ENCODE measurements around the gene SPIRE1.

SPIRE1 gene

DNA sequence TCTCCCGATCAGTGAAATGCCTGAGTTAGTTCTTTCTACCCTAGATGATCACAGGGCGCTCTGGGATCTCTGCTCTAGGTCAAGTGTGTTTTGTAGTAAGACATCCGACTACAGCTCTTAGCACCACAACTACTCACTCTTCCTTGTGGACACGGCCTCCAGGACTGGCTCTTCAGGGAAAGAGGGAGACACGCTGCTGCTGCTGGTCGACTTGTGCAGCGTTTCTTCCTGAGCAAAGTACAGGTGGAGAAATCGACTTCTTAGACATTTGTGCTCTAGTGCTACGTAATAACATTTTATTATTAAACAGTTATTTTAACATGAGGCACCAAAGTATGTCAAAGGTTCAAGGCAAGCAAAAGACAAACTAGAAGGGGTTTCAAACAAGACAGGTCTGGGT lies 193.2 kb downstream of the SPIRE1 start:
- H3K36me3 ChIP-seq (ENCODE audit: control insufficient read depth, insufficient read depth, low read length) = 0 out of 2 replicates have a peak, but pooled peaks cover 4% of the 10 kb centered on the region
- H3K4me1 ChIP-seq (ENCODE audit: control insufficient read depth, insufficient read depth, low read length) = no peaks in the 10 kb centered on the region
- H3K9ac ChIP-seq (ENCODE audit: low read length) = no peak overlapping the region
- H3K27ac ChIP-seq (ENCODE audit: low read depth, low read length) = no peak overlapping the region
- H3K9me3 ChIP-seq (ENCODE audit: control insufficient read depth, insufficient read depth, low read depth, low read length) = no peaks in the 10 kb centered on the region
- H3K4me3 ChIP-seq (ENCODE audit: low read depth, low read length) = no peak overlapping the region
- no peaks in the 10 kb centered on the region for H3K27me3 ChIP-seq (ENCODE audit: control insufficient read depth, insufficient read depth, low read length)

DNA sequence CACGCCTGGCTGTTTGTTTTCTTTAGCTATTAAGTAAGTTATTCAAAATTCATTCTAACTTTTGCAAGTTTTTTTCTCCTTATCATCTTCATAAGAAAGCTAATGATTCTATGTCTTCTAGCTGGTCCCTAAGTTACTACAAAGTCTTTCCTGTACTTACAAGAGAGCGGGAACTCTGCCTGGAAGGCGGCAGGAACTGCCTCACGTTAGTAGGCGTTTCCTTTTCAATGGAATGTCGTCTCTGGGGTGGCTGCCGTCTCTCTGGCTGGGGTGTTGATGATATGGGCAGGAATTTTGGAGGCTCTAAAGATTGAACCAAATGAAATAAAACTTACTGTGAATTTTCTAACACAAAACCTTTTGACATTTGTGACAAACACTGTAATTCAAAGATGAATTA lies 194.7 kb downstream of the SPIRE1 start:
- H3K9me3 ChIP-seq (ENCODE audit: control insufficient read depth, insufficient read depth, low read depth, low read length) = no peaks in the 10 kb centered on the region
- no peak overlapping the region for H3K4me3 ChIP-seq (ENCODE audit: low read depth, low read length)
- H3K27ac ChIP-seq (ENCODE audit: low read depth, low read length) = no peak overlapping the region
- no peaks in the 10 kb centered on the region for H3K4me1 ChIP-seq (ENCODE audit: control insufficient read depth, insufficient read depth, low read length)
- H3K27me3 ChIP-seq (ENCODE audit: control insufficient read depth, insufficient read depth, low read length) = no peaks in the 10 kb centered on the region
- H3K36me3 ChIP-seq (ENCODE audit: control insufficient read depth, insufficient read depth, low read length) = peaks cover 6% of the 10 kb centered on the region; the same call in 1 of the 2 replicates
- no peak overlapping the region for H3K9ac ChIP-seq (ENCODE audit: low read length)

DNA sequence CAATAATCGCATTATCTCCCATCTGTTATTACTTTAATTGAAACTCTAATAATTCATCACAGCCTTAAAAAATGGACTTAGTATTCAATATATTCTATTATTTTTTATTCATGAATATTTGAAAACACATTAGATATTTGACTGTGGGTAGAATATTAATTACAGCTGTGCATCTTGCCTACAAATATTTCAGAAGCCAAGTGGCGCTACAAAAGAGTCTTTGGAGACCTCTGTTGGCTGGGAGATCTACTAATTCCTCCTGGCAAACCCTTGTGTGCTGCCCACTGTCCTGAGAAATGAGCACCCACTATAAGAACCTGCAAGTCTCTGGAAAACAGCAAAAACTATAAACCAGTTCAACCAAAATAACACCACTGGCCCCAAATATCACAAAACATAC lies 195.7 kb downstream of the SPIRE1 start:
- no peak overlapping the region for H3K9ac ChIP-seq (ENCODE audit: low read length)
- no peaks in the 10 kb centered on the region for H3K27me3 ChIP-seq (ENCODE audit: control insufficient read depth, insufficient read depth, low read length)
- H3K27ac ChIP-seq (ENCODE audit: low read depth, low read length) = no peak overlapping the region
- no peak overlapping the region for H3K4me3 ChIP-seq (ENCODE audit: low read depth, low read length)
- H3K36me3 ChIP-seq (ENCODE audit: control insufficient read depth, insufficient read depth, low read length) = peaks cover 6% of the 10 kb centered on the region; the same call in 1 of the 2 replicates
- H3K4me1 ChIP-seq (ENCODE audit: control insufficient read depth, insufficient read depth, low read length) = no peaks in the 10 kb centered on the region
- H3K9me3 ChIP-seq (ENCODE audit: control insufficient read depth, insufficient read depth, low read depth, low read length) = no peaks in the 10 kb centered on the region

DNA sequence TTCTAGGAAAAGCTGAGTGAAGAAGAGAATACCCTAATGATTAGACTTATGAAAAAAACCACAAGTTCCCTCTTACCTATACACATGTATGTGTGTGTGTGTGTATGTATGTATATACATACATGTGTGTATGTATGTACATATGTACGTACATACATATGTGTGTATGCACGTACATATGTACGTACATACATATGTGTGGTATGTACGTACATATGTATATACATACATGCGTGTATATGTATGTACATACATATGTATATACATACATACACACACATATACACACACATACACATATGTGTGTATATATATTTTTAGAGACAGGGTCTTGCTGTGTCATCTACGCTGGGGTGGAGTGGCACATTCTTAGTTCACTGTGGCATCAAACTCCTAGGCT lies 196.6 kb downstream of the SPIRE1 start:
- H3K9ac ChIP-seq (ENCODE audit: low read length) = no peak overlapping the region

DNA sequence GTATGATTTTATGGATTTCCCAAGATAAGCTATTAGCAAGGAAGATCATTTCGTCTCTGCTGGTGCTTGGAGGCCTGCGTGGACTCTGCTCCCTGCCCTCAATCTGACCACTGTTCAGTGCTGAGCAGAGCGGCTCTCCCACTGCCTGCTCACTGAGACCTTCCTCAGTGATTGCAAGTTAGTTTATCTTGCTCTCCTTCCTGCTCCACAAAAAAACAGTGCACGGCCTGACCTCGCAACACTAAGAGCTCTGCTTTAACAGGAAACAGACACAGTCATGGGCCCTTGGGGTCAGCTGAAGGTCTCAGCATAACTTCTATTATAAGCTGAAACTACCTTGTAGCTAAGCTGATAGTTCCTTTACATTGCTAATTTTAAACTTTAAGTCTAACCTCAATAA lies 197.0 kb downstream of the SPIRE1 start:
- no peaks in the 10 kb centered on the region for H3K27me3 ChIP-seq (ENCODE audit: control insufficient read depth, insufficient read depth, low read length)

More for the DNA sequence above, 196.6 kb downstream of the SPIRE1 start:
- H3K27ac ChIP-seq (ENCODE audit: low read depth, low read length) = no peak overlapping the region
- no peaks in the 10 kb centered on the region for H3K9me3 ChIP-seq (ENCODE audit: control insufficient read depth, insufficient read depth, low read depth, low read length)
- H3K36me3 ChIP-seq (ENCODE audit: control insufficient read depth, insufficient read depth, low read length) = peaks cover 6% of the 10 kb centered on the region; the same call in 1 of the 2 replicates
- no peaks in the 10 kb centered on the region for H3K4me1 ChIP-seq (ENCODE audit: control insufficient read depth, insufficient read depth, low read length)
- no peaks in the 10 kb centered on the region for H3K27me3 ChIP-seq (ENCODE audit: control insufficient read depth, insufficient read depth, low read length)
- no peak overlapping the region for H3K4me3 ChIP-seq (ENCODE audit: low read depth, low read length)

DNA sequence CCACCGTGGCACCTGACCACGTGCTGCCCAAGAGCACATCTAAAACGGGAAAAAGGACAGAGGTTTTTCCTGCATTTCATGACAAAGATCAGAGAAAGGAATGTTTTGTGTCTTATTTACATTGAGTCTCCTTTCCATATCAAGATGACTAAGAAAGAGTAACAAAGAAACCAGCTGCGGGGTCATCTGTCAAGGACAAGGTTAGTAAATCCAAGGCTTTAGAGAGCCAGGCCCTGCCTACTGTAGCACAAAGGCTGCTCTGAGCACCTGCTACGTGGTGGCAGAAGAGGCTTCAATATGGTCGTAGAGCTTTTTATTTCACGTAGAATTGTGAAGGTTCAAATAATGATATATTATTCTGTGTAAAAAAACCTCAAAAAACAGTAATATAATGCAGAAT lies 199.1 kb downstream of the SPIRE1 start:
- Histone ChIP-seq H3K4me1 (ENCODE audit: control insufficient read depth, insufficient read depth, low read length) (no peaks in the 10 kb centered on the region), H3K4me3 (ENCODE audit: low read depth, low read length) (no peak overlapping the region), H3K27me3 (ENCODE audit: control insufficient read depth, insufficient read depth, low read length) (no peaks in the 10 kb centered on the region), H3K9me3 (ENCODE audit: control insufficient read depth, insufficient read depth, low read depth, low read length) (no peaks in the 10 kb centered on the region), H3K27ac (ENCODE audit: low read depth, low read length) (no peak overlapping the region), H3K9ac (ENCODE audit: low read length) (no peak overlapping the region), H3K36me3 (ENCODE audit: control insufficient read depth, insufficient read depth, low read length) (peaks cover 6% of the 10 kb centered on the region; the same call in 1 of the 2 replicates)

More for the DNA sequence above, 197.0 kb downstream of the SPIRE1 start:
- no peaks in the 10 kb centered on the region for H3K9me3 ChIP-seq (ENCODE audit: control insufficient read depth, insufficient read depth, low read depth, low read length)
- H3K4me3 ChIP-seq (ENCODE audit: low read depth, low read length) = no peak overlapping the region
- no peaks in the 10 kb centered on the region for H3K4me1 ChIP-seq (ENCODE audit: control insufficient read depth, insufficient read depth, low read length)
- no peak overlapping the region for H3K27ac ChIP-seq (ENCODE audit: low read depth, low read length)
- peaks cover 6% of the 10 kb centered on the region; the same call in 1 of the 2 replicates for H3K36me3 ChIP-seq (ENCODE audit: control insufficient read depth, insufficient read depth, low read length)
- H3K9ac ChIP-seq (ENCODE audit: low read length) = no peak overlapping the region

DNA sequence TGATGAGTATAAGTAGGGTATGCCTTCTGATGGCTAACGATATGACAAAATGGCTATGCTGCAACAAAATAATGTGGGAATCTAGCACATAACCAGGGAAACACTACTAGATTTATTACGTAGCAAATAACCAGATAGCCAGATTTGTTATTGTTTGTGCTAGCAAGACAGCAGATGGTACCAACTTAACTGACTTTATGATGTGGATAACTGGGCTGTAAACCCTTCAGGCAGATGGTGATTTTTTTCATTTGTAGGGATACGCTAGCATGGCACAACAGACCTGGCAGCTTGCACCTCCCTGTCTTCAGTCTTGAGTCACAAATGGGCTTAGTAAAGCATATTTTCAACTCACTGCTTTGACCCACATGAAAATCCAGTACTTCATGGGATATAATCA lies 201.5 kb downstream of the SPIRE1 start:
- no peak overlapping the region for H3K9ac ChIP-seq (ENCODE audit: low read length)
- no peaks in the 10 kb centered on the region for H3K27me3 ChIP-seq (ENCODE audit: control insufficient read depth, insufficient read depth, low read length)
- H3K4me3 ChIP-seq (ENCODE audit: low read depth, low read length) = no peak overlapping the region
- H3K27ac ChIP-seq (ENCODE audit: low read depth, low read length) = no peak overlapping the region
- peaks cover 6% of the 10 kb centered on the region; the same call in 1 of the 2 replicates for H3K36me3 ChIP-seq (ENCODE audit: control insufficient read depth, insufficient read depth, low read length)
- H3K9me3 ChIP-seq (ENCODE audit: control insufficient read depth, insufficient read depth, low read depth, low read length) = no peaks in the 10 kb centered on the region
- no peaks in the 10 kb centered on the region for H3K4me1 ChIP-seq (ENCODE audit: control insufficient read depth, insufficient read depth, low read length)

DNA sequence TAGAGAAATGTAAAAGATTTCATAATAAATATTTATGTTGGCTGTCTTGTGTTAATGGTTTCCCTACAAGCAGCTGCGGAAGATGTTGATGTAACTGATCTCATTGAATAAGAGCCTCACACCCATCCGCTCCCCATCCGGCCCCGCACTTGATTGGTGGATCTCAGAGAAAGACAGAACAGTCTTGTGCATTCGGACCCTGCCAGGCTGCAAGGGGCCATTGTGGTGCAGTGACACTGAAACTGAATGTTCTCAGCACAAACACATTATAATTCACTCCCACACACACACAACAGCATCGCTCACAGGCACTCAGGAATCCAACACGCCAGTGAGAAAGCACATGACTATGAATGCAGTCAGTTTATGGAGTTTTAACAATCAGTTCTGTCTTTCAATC lies 202.4 kb downstream of the SPIRE1 start:
- no peak overlapping the region for H3K4me3 ChIP-seq (ENCODE audit: low read depth, low read length)
- H3K36me3 ChIP-seq (ENCODE audit: control insufficient read depth, insufficient read depth, low read length) = peaks cover 3% of the 10 kb centered on the region; the same call in 1 of the 2 replicates
- H3K9ac ChIP-seq (ENCODE audit: low read length) = no peak overlapping the region
- no peak overlapping the region for H3K27ac ChIP-seq (ENCODE audit: low read depth, low read length)
- H3K27me3 ChIP-seq (ENCODE audit: control insufficient read depth, insufficient read depth, low read length) = no peaks in the 10 kb centered on the region
- no peaks in the 10 kb centered on the region for H3K9me3 ChIP-seq (ENCODE audit: control insufficient read depth, insufficient read depth, low read depth, low read length)
- no peaks in the 10 kb centered on the region for H3K4me1 ChIP-seq (ENCODE audit: control insufficient read depth, insufficient read depth, low read length)

DNA sequence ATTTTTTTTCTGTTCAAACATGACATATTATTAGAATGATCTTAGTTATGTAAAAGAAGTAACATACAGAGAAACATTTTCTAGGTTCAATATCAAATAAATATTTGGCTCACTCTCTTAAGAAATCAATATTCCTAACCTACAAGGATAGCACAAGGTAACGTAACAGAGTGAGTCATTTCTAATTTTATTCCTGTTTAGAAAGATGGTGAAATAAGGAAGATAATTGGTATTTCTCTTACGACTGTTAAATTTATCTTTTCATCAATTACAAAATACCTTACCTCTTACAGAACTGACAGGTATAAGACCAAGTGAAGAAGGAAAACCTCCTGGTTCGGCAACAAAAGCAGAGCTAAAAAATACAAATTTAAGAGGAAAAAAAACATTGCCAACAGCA lies 205.1 kb downstream of the SPIRE1 start:
- Histone ChIP-seq H3K36me3 (ENCODE audit: control insufficient read depth, insufficient read depth, low read length) (peaks cover 10% of the 10 kb centered on the region), H3K4me1 (ENCODE audit: control insufficient read depth, insufficient read depth, low read length) (no peaks in the 10 kb centered on the region)

DNA sequence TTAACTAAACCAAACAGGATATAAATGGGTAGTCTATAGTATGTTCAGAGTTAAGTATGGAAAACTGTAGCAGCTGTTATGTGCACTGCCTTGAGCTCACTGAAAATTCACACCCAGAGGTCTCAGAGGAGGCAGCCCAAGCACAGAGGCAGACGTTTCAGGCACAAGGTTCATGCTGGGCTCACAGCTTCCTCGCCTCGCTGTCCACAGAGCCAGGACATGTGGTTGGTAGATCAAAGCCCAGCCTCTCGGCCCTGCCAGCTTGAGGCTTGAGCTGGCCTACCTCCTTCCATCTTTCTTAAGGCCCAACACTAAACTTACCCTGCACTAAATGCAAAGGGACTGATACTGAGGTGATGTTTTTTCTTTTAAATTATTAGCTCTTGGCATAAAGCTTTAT lies 206.5 kb downstream of the SPIRE1 start:
- no peak overlapping the region for H3K9ac ChIP-seq (ENCODE audit: low read length)
- H3K27me3 ChIP-seq (ENCODE audit: control insufficient read depth, insufficient read depth, low read length) = no peaks in the 10 kb centered on the region
- no peaks in the 10 kb centered on the region for H3K9me3 ChIP-seq (ENCODE audit: control insufficient read depth, insufficient read depth, low read depth, low read length)
- no peak overlapping the region for H3K27ac ChIP-seq (ENCODE audit: low read depth, low read length)
- no peaks in the 10 kb centered on the region for H3K4me1 ChIP-seq (ENCODE audit: control insufficient read depth, insufficient read depth, low read length)
- H3K4me3 ChIP-seq (ENCODE audit: low read depth, low read length) = no peak overlapping the region
- H3K36me3 ChIP-seq (ENCODE audit: control insufficient read depth, insufficient read depth, low read length) = peaks cover 10% of the 10 kb centered on the region

More for the DNA sequence above, 205.1 kb downstream of the SPIRE1 start:
- Histone ChIP-seq H3K4me3 (ENCODE audit: low read depth, low read length) (no peak overlapping the region), H3K9me3 (ENCODE audit: control insufficient read depth, insufficient read depth, low read depth, low read length) (no peaks in the 10 kb centered on the region), H3K27me3 (ENCODE audit: control insufficient read depth, insufficient read depth, low read length) (no peaks in the 10 kb centered on the region), H3K9ac (ENCODE audit: low read length) (no peak overlapping the region), H3K27ac (ENCODE audit: low read depth, low read length) (no peak overlapping the region)

DNA sequence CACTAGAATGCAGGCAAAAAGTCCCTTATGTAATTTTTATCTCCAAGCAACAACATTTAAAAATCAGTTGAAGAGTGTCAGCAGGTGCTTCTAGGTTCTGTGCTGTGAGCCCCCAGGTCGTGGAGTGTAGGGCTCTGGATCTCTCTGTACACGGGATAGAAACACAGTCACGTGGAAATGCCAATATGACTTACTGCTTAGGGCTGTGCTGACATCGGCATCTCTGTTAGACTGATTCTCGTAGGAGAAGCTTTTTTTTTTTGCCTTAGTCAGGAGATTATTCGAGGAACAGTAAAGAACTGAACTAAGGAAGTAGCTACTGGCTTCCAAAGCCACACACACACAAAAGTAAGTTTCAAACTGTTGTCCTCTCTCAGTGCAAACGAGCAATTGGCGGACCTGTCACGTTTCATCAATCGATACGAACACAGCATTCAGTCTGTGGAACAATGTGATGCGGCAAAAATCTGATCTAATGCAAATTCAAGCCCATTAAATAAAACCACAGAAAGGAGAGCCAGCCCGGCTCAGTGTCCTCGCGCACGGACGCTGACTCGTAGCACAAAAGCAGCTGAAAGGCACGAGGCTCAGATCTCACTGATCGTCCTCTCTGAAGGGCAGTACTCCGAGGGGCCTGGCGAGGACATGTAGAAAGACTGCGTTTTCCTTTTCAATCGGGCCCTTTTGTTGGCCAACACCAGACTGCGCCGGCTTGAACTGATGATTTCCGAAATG lies 208.7 kb downstream of the SPIRE1 start:
- Histone ChIP-seq H3K9me3 (ENCODE audit: control insufficient read depth, insufficient read depth, low read depth, low read length) (peaks cover 3% of the 10 kb centered on the region), H3K27ac (ENCODE audit: low read depth, low read length) (no peak overlapping the region), H3K9ac (ENCODE audit: low read length) (no peak overlapping the region), H3K4me1 (ENCODE audit: control insufficient read depth, insufficient read depth, low read length) (no peaks in the 10 kb centered on the region), H3K27me3 (ENCODE audit: control insufficient read depth, insufficient read depth, low read length) (no peaks in the 10 kb centered on the region), H3K4me3 (ENCODE audit: low read depth, low read length) (no peak overlapping the region), H3K36me3 (ENCODE audit: control insufficient read depth, insufficient read depth, low read length) (peaks cover 10% of the 10 kb centered on the region)

All from HUES6 (cell line).